ENCODE results near the gene WNT8B. TPM values are rescaled to one million over a fixed set of nuclear protein-coding genes. Genes with fewer than 3 reads are reported as not detected.

WNT8B gene, protein sequence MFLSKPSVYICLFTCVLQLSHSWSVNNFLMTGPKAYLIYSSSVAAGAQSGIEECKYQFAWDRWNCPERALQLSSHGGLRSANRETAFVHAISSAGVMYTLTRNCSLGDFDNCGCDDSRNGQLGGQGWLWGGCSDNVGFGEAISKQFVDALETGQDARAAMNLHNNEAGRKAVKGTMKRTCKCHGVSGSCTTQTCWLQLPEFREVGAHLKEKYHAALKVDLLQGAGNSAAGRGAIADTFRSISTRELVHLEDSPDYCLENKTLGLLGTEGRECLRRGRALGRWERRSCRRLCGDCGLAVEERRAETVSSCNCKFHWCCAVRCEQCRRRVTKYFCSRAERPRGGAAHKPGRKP
- not detected in 2 replicates for total RNA-seq (2014; rRNA removed; shearing (Covaris generic); ENCODE audit: low replicate concordance)

GRCh38 chr10:100462709-100463108, at the start of gene WNT8B:
Gene WNT8B (plus strand): TSS chr10:100463009. CDS start chr10:100463169, 160 bp downstream.
- H2AFZ ChIP-seq (ENCODE audit: low read length) = no peak within 1 kb of the TSS
- DNase-seq = no peak
- no peak within 1 kb of the TSS for H3K4me3 ChIP-seq (ENCODE audit: low read length)
- H4K20me1 ChIP-seq (ENCODE audit: insufficient read depth, low read depth, low read length) = no peaks in the 10 kb centered on the region
- no peak within 1 kb of the TSS for H3K9ac ChIP-seq (ENCODE audit: low read length)
- H3K4me2 ChIP-seq (ENCODE audit: low read depth, low read length, poor library complexity, severe bottlenecking) = no peak within 1 kb of the TSS
- peaks cover 19% of the 10 kb centered on the region for H3K4me1 ChIP-seq (ENCODE audit: low read length)
- no peak within 1 kb of the TSS for H3K27ac ChIP-seq (ENCODE audit: low read length)
- no peaks in the 10 kb centered on the region for H3K9me2 ChIP-seq (replicated peaks; ENCODE audit: insufficient read depth, low read length)
- no peaks in the 10 kb centered on the region for H3K79me2 ChIP-seq (ENCODE audit: low read length)
- no peaks in the 10 kb centered on the region for H3K36me3 ChIP-seq (ENCODE audit: insufficient read depth, low read length)
- H3K9me3 ChIP-seq (ENCODE audit: low read length) = no peaks in the 10 kb centered on the region
- H3K27me3 ChIP-seq (ENCODE audit: low read length) = no peaks in the 10 kb centered on the region

- Histone ChIP-seq H3K27ac (ENCODE audit: low read length) (no peak overlapping the region), H3K4me1 (ENCODE audit: low read length) (no peaks in the 10 kb centered on the region), H3K4me3 (ENCODE audit: low read length) (no peak overlapping the region), H3K79me2 (ENCODE audit: low read length) (no peaks in the 10 kb centered on the region), H3K9me3 (ENCODE audit: low read length) (no peaks in the 10 kb centered on the region), H2AFZ (ENCODE audit: low read length) (no peak overlapping the region), H3K36me3 (ENCODE audit: insufficient read depth, low read length) (no peaks in the 10 kb centered on the region), H3K9ac (ENCODE audit: low read length) (no peak overlapping the region), H3K9me2 (replicated peaks; ENCODE audit: insufficient read depth, low read length) (no peaks in the 10 kb centered on the region), H3K4me2 (ENCODE audit: low read depth, low read length, poor library complexity, severe bottlenecking) (no peak overlapping the region), H4K20me1 (ENCODE audit: insufficient read depth, low read depth, low read length) (no peaks in the 10 kb centered on the region), H3K27me3 (ENCODE audit: low read length) (no peaks in the 10 kb centered on the region)
- no peak for DNase-seq
Observed at GRCh38 chr10:100413173-100413572, 49.6 kb upstream of the WNT8B start.

- no peak for DNase-seq
- Histone ChIP-seq H4K20me1 (ENCODE audit: insufficient read depth, low read depth, low read length) (no peaks in the 10 kb centered on the region), H3K9me2 (replicated peaks; ENCODE audit: insufficient read depth, low read length) (no peaks in the 10 kb centered on the region)
Observed at GRCh38 chr10:100419911-100420449, 42.8 kb upstream of the WNT8B start.

GRCh38 chr10:100427374-100427773, 35.4 kb upstream of the WNT8B start:
- H3K36me3 ChIP-seq (ENCODE audit: insufficient read depth, low read length) = no peaks in the 10 kb centered on the region

More at GRCh38 chr10:100419911-100420449, 42.8 kb upstream of the WNT8B start:
- H3K27ac ChIP-seq (ENCODE audit: low read length) = no peak overlapping the region
- no peak overlapping the region for H3K9ac ChIP-seq (ENCODE audit: low read length)
- H3K9me3 ChIP-seq (ENCODE audit: low read length) = no peaks in the 10 kb centered on the region
- H3K27me3 ChIP-seq (ENCODE audit: low read length) = no peaks in the 10 kb centered on the region
- no peak overlapping the region for H3K4me3 ChIP-seq (ENCODE audit: low read length)
- no peak overlapping the region for H3K4me2 ChIP-seq (ENCODE audit: low read depth, low read length, poor library complexity, severe bottlenecking)
- H2AFZ ChIP-seq (ENCODE audit: low read length) = no peak overlapping the region
- no peaks in the 10 kb centered on the region for H3K4me1 ChIP-seq (ENCODE audit: low read length)
- H3K36me3 ChIP-seq (ENCODE audit: insufficient read depth, low read length) = no peaks in the 10 kb centered on the region
- H3K79me2 ChIP-seq (ENCODE audit: low read length) = no peaks in the 10 kb centered on the region

GRCh38 chr10:100433253-100434240, 29.3 kb upstream of the WNT8B start:
- Histone ChIP-seq H3K9me3 (ENCODE audit: low read length) (no peaks in the 10 kb centered on the region), H3K27ac (ENCODE audit: low read length) (no peak overlapping the region), H3K36me3 (ENCODE audit: insufficient read depth, low read length) (no peaks in the 10 kb centered on the region), H3K9ac (ENCODE audit: low read length) (no peak overlapping the region), H3K4me3 (ENCODE audit: low read length) (no peak overlapping the region), H2AFZ (ENCODE audit: low read length) (0 out of 2 replicates have a peak overlapping the region, but pooled peaks have one; percentile 63), H3K4me1 (ENCODE audit: low read length) (peaks cover 7% of the 10 kb centered on the region), H4K20me1 (ENCODE audit: insufficient read depth, low read depth, low read length) (no peaks in the 10 kb centered on the region), H3K4me2 (ENCODE audit: low read depth, low read length, poor library complexity, severe bottlenecking) (no peak overlapping the region), H3K79me2 (ENCODE audit: low read length) (no peaks in the 10 kb centered on the region), H3K27me3 (ENCODE audit: low read length) (no peaks in the 10 kb centered on the region), H3K9me2 (replicated peaks; ENCODE audit: insufficient read depth, low read length) (no peaks in the 10 kb centered on the region)
- DNase-seq = peak; percentile 99

More at GRCh38 chr10:100427374-100427773, 35.4 kb upstream of the WNT8B start:
- Histone ChIP-seq H3K27me3 (ENCODE audit: low read length) (no peaks in the 10 kb centered on the region), H3K9me2 (replicated peaks; ENCODE audit: insufficient read depth, low read length) (no peaks in the 10 kb centered on the region), H3K4me2 (ENCODE audit: low read depth, low read length, poor library complexity, severe bottlenecking) (no peak overlapping the region), H4K20me1 (ENCODE audit: insufficient read depth, low read depth, low read length) (no peaks in the 10 kb centered on the region), H3K9ac (ENCODE audit: low read length) (no peak overlapping the region), H3K4me1 (ENCODE audit: low read length) (peaks cover 2% of the 10 kb centered on the region; the same call in 1 of the 2 replicates), H3K9me3 (ENCODE audit: low read length) (no peaks in the 10 kb centered on the region), H3K27ac (ENCODE audit: low read length) (no peak overlapping the region), H3K4me3 (ENCODE audit: low read length) (no peak overlapping the region), H3K79me2 (ENCODE audit: low read length) (no peaks in the 10 kb centered on the region), H2AFZ (ENCODE audit: low read length) (no peak overlapping the region)
- DNase-seq = no peak

DNA sequence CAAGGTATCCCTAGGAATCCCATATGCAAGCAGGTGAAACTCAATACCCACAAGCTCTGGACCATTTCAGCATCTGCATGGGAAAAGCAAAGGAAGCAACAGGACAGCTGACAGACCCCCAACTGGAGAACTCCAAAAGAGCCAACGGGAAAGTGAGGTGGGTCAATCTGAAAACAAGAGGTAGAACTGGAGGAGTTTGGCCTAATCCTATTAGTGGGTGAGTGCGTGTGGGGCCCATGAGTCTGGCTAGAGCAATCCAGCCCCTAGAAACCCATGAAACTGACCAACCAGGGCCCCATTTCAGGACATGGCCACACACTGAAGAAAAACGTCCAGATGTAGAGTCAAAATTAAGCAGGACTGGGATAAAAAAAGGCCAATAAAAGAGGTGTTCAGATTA, 26.6 kb upstream of the WNT8B start:
- no peaks in the 10 kb centered on the region for H3K79me2 ChIP-seq (ENCODE audit: low read length)
- no peaks in the 10 kb centered on the region for H3K9me3 ChIP-seq (ENCODE audit: low read length)
- H3K4me1 ChIP-seq (ENCODE audit: low read length) = peaks cover 9% of the 10 kb centered on the region
- no peak overlapping the region for H3K4me2 ChIP-seq (ENCODE audit: low read depth, low read length, poor library complexity, severe bottlenecking)
- no peaks in the 10 kb centered on the region for H3K9me2 ChIP-seq (replicated peaks; ENCODE audit: insufficient read depth, low read length)
- no peak for DNase-seq
- H3K27ac ChIP-seq (ENCODE audit: low read length) = no peak overlapping the region
- H3K9ac ChIP-seq (ENCODE audit: low read length) = no peak overlapping the region
- no peak overlapping the region for H2AFZ ChIP-seq (ENCODE audit: low read length)
- H3K36me3 ChIP-seq (ENCODE audit: insufficient read depth, low read length) = no peaks in the 10 kb centered on the region
- no peaks in the 10 kb centered on the region for H4K20me1 ChIP-seq (ENCODE audit: insufficient read depth, low read depth, low read length)
- H3K27me3 ChIP-seq (ENCODE audit: low read length) = no peaks in the 10 kb centered on the region
- no peak overlapping the region for H3K4me3 ChIP-seq (ENCODE audit: low read length)

DNA sequence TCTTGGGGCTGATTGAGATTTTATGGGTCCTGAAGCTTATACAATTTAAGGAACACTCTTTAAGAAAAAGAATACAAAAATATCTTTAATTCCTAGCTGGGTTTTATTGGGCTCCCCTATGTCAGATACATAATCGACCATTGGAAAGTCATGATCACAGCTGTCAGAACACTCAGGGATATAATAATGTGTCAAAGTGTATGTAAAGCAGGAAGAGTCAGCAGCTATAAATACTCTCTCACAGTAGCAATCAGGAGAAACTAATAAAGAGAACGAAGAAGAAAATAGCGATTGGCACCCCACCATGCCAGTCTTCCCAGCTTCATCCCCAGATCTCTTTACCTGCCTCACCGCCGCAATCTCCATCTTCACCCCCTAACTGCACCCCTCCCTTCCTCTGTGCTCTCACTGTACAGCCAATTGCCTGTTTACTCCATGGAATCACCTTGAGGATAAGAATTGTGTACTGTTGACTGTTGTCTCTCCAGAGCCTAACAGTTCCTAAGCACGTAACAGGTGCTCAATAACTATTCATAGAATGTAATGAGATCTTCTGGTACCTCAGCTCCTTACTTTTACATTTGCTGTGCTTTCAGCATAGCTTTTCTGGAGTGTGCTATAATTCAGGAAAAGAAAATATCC, 24.0 kb upstream of the WNT8B start:
- H2AFZ ChIP-seq (ENCODE audit: low read length) = no peak overlapping the region
- no peak overlapping the region for H3K4me2 ChIP-seq (ENCODE audit: low read depth, low read length, poor library complexity, severe bottlenecking)
- no peaks in the 10 kb centered on the region for H3K36me3 ChIP-seq (ENCODE audit: insufficient read depth, low read length)
- no peaks in the 10 kb centered on the region for H3K79me2 ChIP-seq (ENCODE audit: low read length)
- H3K4me3 ChIP-seq (ENCODE audit: low read length) = no peak overlapping the region
- no peak for DNase-seq
- peaks cover 7% of the 10 kb centered on the region for H3K4me1 ChIP-seq (ENCODE audit: low read length)
- no peaks in the 10 kb centered on the region for H4K20me1 ChIP-seq (ENCODE audit: insufficient read depth, low read depth, low read length)
- H3K9ac ChIP-seq (ENCODE audit: low read length) = no peak overlapping the region
- no peaks in the 10 kb centered on the region for H3K27me3 ChIP-seq (ENCODE audit: low read length)
- no peaks in the 10 kb centered on the region for H3K9me3 ChIP-seq (ENCODE audit: low read length)
- H3K27ac ChIP-seq (ENCODE audit: low read length) = no peak overlapping the region
- H3K9me2 ChIP-seq (replicated peaks; ENCODE audit: insufficient read depth, low read length) = no peaks in the 10 kb centered on the region
